Breast epithelium (tissue), 3 donors: ENCODE results near the gene BOK.

Experiments
- POLR2AphosphoS5 ChIP-seq, 3 donors: sonication (generic); formaldehyde crosslinking; IDR thresholded peaks; one replicate each; pipeline ENCODE4 v1.6.1; 2017; ENCODE audit warnings: antibody characterized with exemption in 3 of 3
- TF ChIP-seq, protein P1 (sequence below), 3 donors: fragments of 450-650 bp; IDR thresholded peaks; one replicate each; pipeline ENCODE4 v1.5.1; 2016 to 2017; ENCODE audit warnings: antibody characterized with exemption in 3 of 3, mild to moderate bottlenecking in 3 of 3, moderate library complexity in 3 of 3

DNA sequence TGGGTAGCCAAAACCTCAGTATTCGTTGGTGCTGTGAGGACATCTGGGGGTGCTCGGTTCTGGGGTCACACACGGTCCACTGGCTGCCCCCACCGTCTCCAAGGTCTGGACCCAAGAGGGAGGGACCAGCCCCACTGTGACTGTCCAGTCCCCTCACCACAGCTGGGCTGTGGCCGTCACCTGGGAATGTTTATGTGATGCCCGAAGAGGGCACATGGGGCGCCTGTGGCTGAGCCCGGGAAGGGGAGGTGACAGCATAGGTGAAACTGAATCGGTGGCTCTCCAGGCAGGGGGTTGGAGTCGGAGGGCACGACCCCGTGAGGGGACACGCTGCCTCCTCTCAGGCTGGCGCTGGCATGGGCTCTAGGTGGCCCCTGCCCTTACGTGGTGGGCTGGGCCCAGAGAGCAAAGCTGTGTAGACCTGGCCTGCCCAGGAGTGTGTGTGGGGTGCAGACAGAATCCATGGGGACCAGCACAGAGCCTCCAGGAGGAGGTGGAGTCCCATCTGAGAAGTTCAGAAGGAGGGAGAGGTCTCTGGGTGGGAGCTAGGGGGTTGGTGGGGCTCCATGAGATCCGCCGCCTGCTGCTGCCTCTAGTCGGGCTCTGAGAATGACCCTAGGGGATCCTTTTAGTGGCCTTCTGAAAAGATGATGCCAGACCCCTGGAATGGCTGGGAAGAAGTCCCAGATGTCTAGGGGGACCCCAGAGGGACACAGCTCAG is 1.8 kb downstream of the BOK start:
- TF ChIP-seq, protein P1, sequence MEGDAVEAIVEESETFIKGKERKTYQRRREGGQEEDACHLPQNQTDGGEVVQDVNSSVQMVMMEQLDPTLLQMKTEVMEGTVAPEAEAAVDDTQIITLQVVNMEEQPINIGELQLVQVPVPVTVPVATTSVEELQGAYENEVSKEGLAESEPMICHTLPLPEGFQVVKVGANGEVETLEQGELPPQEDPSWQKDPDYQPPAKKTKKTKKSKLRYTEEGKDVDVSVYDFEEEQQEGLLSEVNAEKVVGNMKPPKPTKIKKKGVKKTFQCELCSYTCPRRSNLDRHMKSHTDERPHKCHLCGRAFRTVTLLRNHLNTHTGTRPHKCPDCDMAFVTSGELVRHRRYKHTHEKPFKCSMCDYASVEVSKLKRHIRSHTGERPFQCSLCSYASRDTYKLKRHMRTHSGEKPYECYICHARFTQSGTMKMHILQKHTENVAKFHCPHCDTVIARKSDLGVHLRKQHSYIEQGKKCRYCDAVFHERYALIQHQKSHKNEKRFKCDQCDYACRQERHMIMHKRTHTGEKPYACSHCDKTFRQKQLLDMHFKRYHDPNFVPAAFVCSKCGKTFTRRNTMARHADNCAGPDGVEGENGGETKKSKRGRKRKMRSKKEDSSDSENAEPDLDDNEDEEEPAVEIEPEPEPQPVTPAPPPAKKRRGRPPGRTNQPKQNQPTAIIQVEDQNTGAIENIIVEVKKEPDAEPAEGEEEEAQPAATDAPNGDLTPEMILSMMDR (IDR thresholded peaks at IDR 0.05): no peak
- TF ChIP-seq POLR2AphosphoS5 (IDR thresholded peaks at IDR 0.05): no peak
